Kidney (tissue), 14 donors: Measurements from ENCODE around the gene RYR2. TPM values are rescaled to one million over a fixed set of nuclear protein-coding genes. Genes with fewer than 3 reads are reported as not detected.

Experiments
- DNase-seq, 5 donors: peaks; one replicate each; pipeline ENCODE4 v3.0.0-alpha.2; 2013 to 2020
- FAIRE-seq: peaks from 2 replicates; lab custom pipeline; 2012; peaks lifted over from hg19 to GRCh38; lab: Jason Lieb, UNC
- H3K27ac ChIP-seq, 2 donors: one replicate each; pipeline ENCODE4 v1.7.0; 2013; ENCODE audit warnings: low read depth in 2 of 2, low read length in 2 of 2, inconsistent platforms in 1 of 2
- H3K27me3 ChIP-seq: one replicate; pipeline ENCODE4 v1.7.1; 2013; ENCODE audit warnings: low read length, inconsistent platforms; ENCODE audit not compliant: control insufficient read depth, insufficient read depth
- H3K36me3 ChIP-seq, 3 donors: one replicate each; pipeline versions ENCODE4 v1.7.0 to v1.7.1; 2013; ENCODE audit warnings: low read length in 3 of 3, control low read depth in 1 of 3, inconsistent platforms in 1 of 3; ENCODE audit not compliant: insufficient read depth in 3 of 3, control insufficient read depth in 2 of 3
- H3K4me1 ChIP-seq, 3 donors: one replicate each; pipeline versions ENCODE4 v1.7.0 to v1.7.1; 2013; ENCODE audit warnings: low read length in 3 of 3, inconsistent platforms in 1 of 3, low read depth in 1 of 3; ENCODE audit not compliant: control insufficient read depth in 2 of 3, insufficient read depth in 2 of 3
- H3K4me3 ChIP-seq, 3 donors: one replicate each; pipeline versions ENCODE4 v1.7.0 to v1.8.1; 2013; ENCODE audit warnings: low read length in 3 of 3, control low read depth in 1 of 3, inconsistent platforms in 1 of 3
- H3K9ac ChIP-seq, 3 donors: one replicate each; pipeline versions ENCODE4 v1.7.0 to v1.7.1; 2013; ENCODE audit warnings: low read length in 3 of 3, control low read depth in 1 of 3, inconsistent platforms in 1 of 3
- H3K9me3 ChIP-seq, 3 donors: one replicate each; pipeline versions ENCODE4 v1.7.0 to v1.7.1; 2013; ENCODE audit warnings: low read length in 3 of 3, control low read depth in 1 of 3, inconsistent platforms in 1 of 3; ENCODE audit not compliant: control insufficient read depth in 2 of 3, insufficient read depth in 1 of 3
- CTCF ChIP-seq: IDR thresholded peaks from 3 replicates; pipeline ENCODE4 v1.5.1; 2012; ENCODE audit warnings: mild to moderate bottlenecking, moderate library complexity, borderline replicate concordance; ENCODE audit not compliant: insufficient read depth; ENCODE audit errors: extremely low read depth
- intact Hi-C: fragments of 100-400 bp; cut with DNase I; formaldehyde crosslinking; loops from one replicate; pipeline ENCODE4 v1.11.1; 2022
- polyA plus RNA-seq: library from polyadenylated mRNA; stranded (reverse); fragments of 350-450 nt; fragmentation: Illumina TruSeq; extraction: RNeasy Lipid Tissue Mini Kit (QIAGEN cat#74804); gene quantifications from one replicate; pipeline ENCODE4 v1.2.3, GENCODE V29; 2014; ENCODE audit warnings: low read depth, low replicate concordance; ENCODE audit not compliant: insufficient read depth
- total RNA-seq: library from RNA; stranded (reverse); fragmentation: NEBNext Ultra II Directional; extraction: Animal tissue kit (Norgen Biotek cat#: 25700); gene quantifications from one replicate; pipeline ENCODE4 v1.2.1, GENCODE V29; 2021
- donor health status: control.
- donor health status: control.
- donor health status: control.
- donor health status: control.
- donor health status: control.
- donor health status: DM: yes; HTN: yes; CAD: no.
- donor health status: Normal renal cell carcinoma (clear cell type).

The RYR2 gene
- total and polyA plus RNA-seq, 2 donors from 2014 or later, result 0.28 to 0.60 TPM

GRCh38 chr1:237749122-237749521 is 707.1 kb downstream of the RYR2 start:
- H3K27ac ChIP-seq, result no peak overlapping the region
- no peak overlapping the region for H3K4me3 ChIP-seq
- no peak overlapping the region for H3K9ac ChIP-seq
- no peaks in the 10 kb centered on the region for H3K36me3 ChIP-seq
- H3K9me3 ChIP-seq, result no peaks in the 10 kb centered on the region
- intact Hi-C loops, result no loop called here
- no peaks in the 10 kb centered on the region for H3K27me3 ChIP-seq
- no peak for TF ChIP-seq CTCF
- DNase-seq (no peak), FAIRE-seq (no peak)
- H3K4me1 ChIP-seq, result no peaks in the 10 kb centered on the region

- Histone ChIP-seq H3K36me3 (no peaks in the 10 kb centered on the region), H3K4me3 (no peak overlapping the region), H3K27me3 (no peaks in the 10 kb centered on the region), H3K9ac (no peak overlapping the region), H3K9me3 (no peaks in the 10 kb centered on the region), H3K4me1 (no peaks in the 10 kb centered on the region), H3K27ac (no peak overlapping the region)
- intact Hi-C loops, result no loop called here
- no peak for TF ChIP-seq CTCF
- FAIRE-seq, result no peak
- no peak for DNase-seq
Measured at GRCh38 chr1:237751090-237751489, 709.1 kb downstream of the RYR2 start.

- DNase-seq (no peak), FAIRE-seq (no peak)
- Histone ChIP-seq H3K4me3 (no peak overlapping the region), H3K27me3 (no peaks in the 10 kb centered on the region), H3K36me3 (no peaks in the 10 kb centered on the region), H3K4me1 (no peaks in the 10 kb centered on the region), H3K27ac (no peak overlapping the region), H3K9me3 (no peaks in the 10 kb centered on the region), H3K9ac (no peak overlapping the region)
- TF ChIP-seq CTCF, result no peak
- intact Hi-C loops, result no loop called here
Measured at GRCh38 chr1:237754627-237755026, 712.6 kb downstream of the RYR2 start.

GRCh38 chr1:237756304-237756967 is 714.5 kb downstream of the RYR2 start:
- Histone ChIP-seq H3K27me3 (no peaks in the 10 kb centered on the region), H3K9me3 (no peaks in the 10 kb centered on the region), H3K36me3 (no peaks in the 10 kb centered on the region), H3K4me1 (no peaks in the 10 kb centered on the region), H3K4me3 (no peak overlapping the region), H3K27ac (no peak overlapping the region), H3K9ac (no peak overlapping the region)
- DNase-seq, result no peak
- no peak for FAIRE-seq
- no peak for TF ChIP-seq CTCF
- intact Hi-C loops, result no loop called here
